CD14-positive monocyte (primary cell): ENCODE measurements around the gene PARP16. TPM values are rescaled to one million over a fixed set of nuclear protein-coding genes. Genes with fewer than 3 reads are reported as not detected.

Experiments
- DNase-seq, 3 donors: peaks; one replicate each; pipeline ENCODE4 v3.0.0-alpha.2; 2011 to 2022
- H2AFZ ChIP-seq: 2 replicates; pipeline ENCODE4 v1.6.0; 2012; ENCODE audit warnings: mild to moderate bottlenecking, low read depth, low read length, inconsistent platforms; ENCODE audit not compliant: insufficient read depth, poor library complexity, severe bottlenecking
- H3K27ac ChIP-seq, 2 donors: 1 replicate in 1 of 2; 2 replicates in 1 of 2; pipeline ENCODE4 v1.5.1; 2012 to 2013; ENCODE audit warnings: low read length in 2 of 2, control low read depth in 1 of 2, inconsistent platforms in 1 of 2, low read depth in 1 of 2, mild to moderate bottlenecking in 1 of 2
- H3K27me3 ChIP-seq, 2 donors: one replicate each; pipeline versions ENCODE4 v1.6.0 to v1.6.1; 2011 to 2013; ENCODE audit warnings: low read length in 2 of 2; ENCODE audit not compliant: control insufficient read depth in 2 of 2, insufficient read depth in 2 of 2
- H3K36me3 ChIP-seq, 2 donors: replicated peaks in 1 of 2; 1 replicate in 1 of 2; 2 replicates in 1 of 2; pipeline versions ENCODE4 v1.5.1 to v1.6.1; 2012 to 2013; ENCODE audit warnings: low read length in 2 of 2, control low read depth in 1 of 2, inconsistent platforms in 1 of 2, mild to moderate bottlenecking in 1 of 2; ENCODE audit not compliant: insufficient read depth in 2 of 2, control insufficient read depth in 1 of 2
- H3K4me1 ChIP-seq, 2 donors: 1 replicate in 1 of 2; 2 replicates in 1 of 2; pipeline versions ENCODE4 v1.5.1 to v1.6.1; 2012 to 2013; ENCODE audit warnings: low read length in 2 of 2, control low read depth in 1 of 2, inconsistent platforms in 1 of 2, mild to moderate bottlenecking in 1 of 2, moderate library complexity in 1 of 2; ENCODE audit not compliant: insufficient read depth in 2 of 2, control insufficient read depth in 1 of 2
- H3K4me2 ChIP-seq: replicated peaks from 2 replicates; pipeline ENCODE3; 2012; ENCODE audit warnings: low read length, moderate library complexity, mild to moderate bottlenecking; ENCODE audit not compliant: poor library complexity, severe bottlenecking; ENCODE audit errors: extremely low read depth
- H3K4me3 ChIP-seq, 3 experiments: fragments of 200-600 bp in 1 of 3; sonication (generic) in 1 of 3; replicated peaks in 1 of 3; 1 replicate in 2 of 3; 2 replicates in 1 of 3; pipeline ENCODE4 v1.5.1; 2011 to 2013; ENCODE audit warnings: low read length in 3 of 3, mild to moderate bottlenecking in 3 of 3, control low read depth in 2 of 3, low read depth in 2 of 3, inconsistent platforms in 1 of 3, moderate library complexity in 1 of 3
- H3K79me2 ChIP-seq: 2 replicates; pipeline ENCODE4 v1.6.0; 2012; ENCODE audit warnings: mild to moderate bottlenecking, control low read depth, inconsistent platforms, low read length, moderate library complexity; ENCODE audit not compliant: insufficient read depth
- H3K9ac ChIP-seq: 2 replicates; pipeline ENCODE4 v1.6.0; 2017; ENCODE audit warnings: low read length, mild to moderate bottlenecking; ENCODE audit not compliant: insufficient read depth, poor library complexity, severe bottlenecking
- H3K9me3 ChIP-seq, 2 donors: replicated peaks in 1 of 2; 1 replicate in 1 of 2; 2 replicates in 1 of 2; pipeline versions ENCODE4 v1.5.1 to v1.6.1; 2012 to 2013; ENCODE audit warnings: low read length in 2 of 2, control low read depth in 1 of 2; ENCODE audit not compliant: control insufficient read depth in 1 of 2, insufficient read depth in 1 of 2
- H4K20me1 ChIP-seq: 2 replicates; pipeline ENCODE4 v1.6.0; 2012; ENCODE audit warnings: mild to moderate bottlenecking, low read length, control low read depth, moderate library complexity; ENCODE audit not compliant: insufficient read depth
- H3K27ac Mint-ChIP-seq, 7 donors: one replicate each; pipeline ENCODE4 v1.8.0; 2020; ENCODE audit warnings: mild to moderate bottlenecking in 7 of 7, mixed read lengths in 7 of 7, moderate library complexity in 6 of 7, inconsistent platforms in 2 of 7
- H3K27me3 Mint-ChIP-seq, 3 donors: one replicate each; pipeline ENCODE4 v1.8.0; 2021 to 2022; ENCODE audit warnings: low read depth in 3 of 3, mild to moderate bottlenecking in 3 of 3, mixed read lengths in 3 of 3, moderate library complexity in 3 of 3, inconsistent platforms in 1 of 3
- H3K36me3 Mint-ChIP-seq, 2 donors: one replicate each; pipeline ENCODE4 v1.8.0; 2020; ENCODE audit warnings: mixed read lengths in 2 of 2, inconsistent platforms in 1 of 2, mild to moderate bottlenecking in 1 of 2
- H3K4me1 Mint-ChIP-seq: one replicate; pipeline ENCODE4 v1.8.0; 2020; ENCODE audit warnings: mild to moderate bottlenecking, mixed read lengths
- H3K4me3 Mint-ChIP-seq, 2 donors: one replicate each; pipeline ENCODE4 v1.8.0; 2020; ENCODE audit warnings: mild to moderate bottlenecking in 2 of 2, mixed read lengths in 2 of 2, moderate library complexity in 1 of 2
- H3K9me3 Mint-ChIP-seq, 7 donors: one replicate each; pipeline ENCODE4 v1.8.0; 2020 to 2022; ENCODE audit warnings: mixed read lengths in 7 of 7, mild to moderate bottlenecking in 6 of 7, moderate library complexity in 6 of 7, inconsistent platforms in 2 of 7
- WGBS: methylation state at CpG from one replicate; pipeline ENCODE4 v1.1.5; 2013; ENCODE audit warnings: missing lambda C conversion rate; ENCODE audit not compliant: insufficient coverage; 5-methylcytosine and 5-hydroxymethylcytosine counted together
- intact Hi-C, 2 donors: fragments of 100-400 bp; cut with micrococcal nuclease; formaldehyde crosslinking; loops; one replicate each; pipeline versions ENCODE4 v1.15.0 to v1.15.1; 2023
- polyA plus RNA-seq, 3 donors: library from polyadenylated mRNA; depleted of rRNA in 1 of 3; unstranded in 2 of 3; stranded (reverse) in 1 of 3; fragments of 300-500 nt in 2 of 3; fragments of >200 nt in 1 of 3; fragmentation: Illumina TruSeq in 2 of 3; gene quantifications; 1 replicate in 2 of 3; 2 replicates in 1 of 3; pipeline ENCODE4 v1.2.3, GENCODE V29; 2012 to 2021
- TF ChIP-seq, protein P1 (sequence below): fragments of 200-600 bp; IDR thresholded peaks from one replicate; pipeline ENCODE4 v1.8.0; 2022; ENCODE audit warnings: antibody characterized with exemption, mild to moderate bottlenecking

Gene PARP16
- polyA plus RNA-seq, 3 donors, result 4.8 to 6.9 (median 5.7) TPM

GRCh38 chr15:65304381-65305149 lies 17.9 kb upstream of the PARP16 start, which contains the start of gene RNU5B-1:
Gene RNU5B-1, plus strand, starts transcription at chr15:65304677.
- Mint-ChIP-seq H3K9me3 (peaks cover 0 to 4% (median 2%) of the 10 kb centered on the region in 7 donors), H3K4me3 (peak within 1 kb of the TSS; percentile 88 to 96), H3K27me3 (peaks cover 0 to 2% (median 0%) of the 10 kb centered on the region in 3 donors), H3K36me3 (no peaks in the 10 kb centered on the region), H3K27ac (peak within 1 kb of the TSS; percentile 91 to 96 (median 94)), H3K4me1 (peaks cover 23% of the 10 kb centered on the region)
- Histone ChIP-seq H3K36me3 (no peaks in the 10 kb centered on the region), H3K4me3 (peak within 1 kb of the TSS; percentile 74 to 93 (median 93)), H3K27me3 (no peaks in the 10 kb centered on the region), H2AFZ (peak within 1 kb of the TSS; percentile 88), H3K9me3 (no peaks in the 10 kb centered on the region), H3K9ac (peak within 1 kb of the TSS; percentile 74), H3K4me2 (peak within 1 kb of the TSS; percentile 88), H3K4me1 (peaks cover 16 to 19% of the 10 kb centered on the region in 2 donors), H3K79me2 (no peaks in the 10 kb centered on the region), H4K20me1 (no peaks in the 10 kb centered on the region), H3K27ac (peak within 1 kb of the TSS; percentile 34 to 87)
- WGBS, result 1% methylated on average over 16 of the region's 24 CpGs
- DNase-seq, result peak; percentile 83 to 89 (median 87)
- intact Hi-C loops, result loop anchor here in 1 of 2 donors (1.0 kb wide), 1 partner anchor 7 kb away; no protein-coding TSS in a partner anchor
- TF ChIP-seq, protein P1, sequence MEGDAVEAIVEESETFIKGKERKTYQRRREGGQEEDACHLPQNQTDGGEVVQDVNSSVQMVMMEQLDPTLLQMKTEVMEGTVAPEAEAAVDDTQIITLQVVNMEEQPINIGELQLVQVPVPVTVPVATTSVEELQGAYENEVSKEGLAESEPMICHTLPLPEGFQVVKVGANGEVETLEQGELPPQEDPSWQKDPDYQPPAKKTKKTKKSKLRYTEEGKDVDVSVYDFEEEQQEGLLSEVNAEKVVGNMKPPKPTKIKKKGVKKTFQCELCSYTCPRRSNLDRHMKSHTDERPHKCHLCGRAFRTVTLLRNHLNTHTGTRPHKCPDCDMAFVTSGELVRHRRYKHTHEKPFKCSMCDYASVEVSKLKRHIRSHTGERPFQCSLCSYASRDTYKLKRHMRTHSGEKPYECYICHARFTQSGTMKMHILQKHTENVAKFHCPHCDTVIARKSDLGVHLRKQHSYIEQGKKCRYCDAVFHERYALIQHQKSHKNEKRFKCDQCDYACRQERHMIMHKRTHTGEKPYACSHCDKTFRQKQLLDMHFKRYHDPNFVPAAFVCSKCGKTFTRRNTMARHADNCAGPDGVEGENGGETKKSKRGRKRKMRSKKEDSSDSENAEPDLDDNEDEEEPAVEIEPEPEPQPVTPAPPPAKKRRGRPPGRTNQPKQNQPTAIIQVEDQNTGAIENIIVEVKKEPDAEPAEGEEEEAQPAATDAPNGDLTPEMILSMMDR, result peak; percentile 94

DNA sequence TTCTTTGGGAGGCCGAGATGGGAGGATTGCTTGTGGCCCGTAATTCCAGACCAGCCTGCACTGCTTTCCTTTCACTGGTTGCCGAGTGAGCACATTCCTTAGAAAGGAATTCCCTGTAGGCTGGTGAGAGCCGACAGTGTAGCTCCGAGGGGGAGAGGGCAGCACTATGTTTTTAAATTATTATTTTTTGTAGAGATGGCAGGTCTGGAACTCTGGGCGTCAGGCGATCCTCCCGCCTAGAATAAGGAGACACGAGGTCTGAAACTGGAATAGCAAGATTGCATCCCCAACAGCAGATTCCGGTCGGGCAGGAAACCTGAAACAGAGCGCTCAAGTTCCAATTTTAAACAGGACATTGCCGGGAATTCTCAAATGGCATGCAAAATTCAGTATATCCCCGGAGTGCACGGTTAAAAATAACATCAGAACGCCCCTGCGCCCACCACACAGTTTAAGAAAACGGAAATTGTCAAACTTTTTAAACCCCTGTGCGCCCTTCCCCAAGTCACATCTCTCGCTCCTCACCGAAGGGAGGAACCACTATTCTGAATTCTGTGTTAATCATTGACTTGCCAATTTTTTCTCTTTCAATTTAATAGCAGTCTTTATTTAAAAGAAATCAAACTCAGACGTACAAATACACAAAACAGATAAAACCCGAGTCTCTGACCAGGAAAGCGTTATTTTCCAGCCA lies 17.2 kb upstream of the PARP16 start:
- Mint-ChIP-seq H3K9me3 (peaks cover 0 to 4% (median 2%) of the 10 kb centered on the region in 7 donors), H3K4me1 (peaks cover 23% of the 10 kb centered on the region), H3K27me3 (peaks cover 0 to 2% (median 0%) of the 10 kb centered on the region in 3 donors), H3K36me3 (no peaks in the 10 kb centered on the region), H3K27ac (peak overlapping the region; percentile 91 to 96 (median 94)), H3K4me3 (peak overlapping the region; percentile 88 to 96)
- intact Hi-C loops, result no loop called here
- Histone ChIP-seq H4K20me1 (no peaks in the 10 kb centered on the region), H3K27ac (peak overlapping the region; percentile 34 to 87), H3K79me2 (no peaks in the 10 kb centered on the region), H3K4me2 (peak overlapping the region; percentile 88), H2AFZ (peak overlapping the region; percentile 88), H3K9ac (peak overlapping the region; percentile 74), H3K4me1 (peaks cover 16 to 19% of the 10 kb centered on the region in 2 donors), H3K27me3 (no peaks in the 10 kb centered on the region), H3K4me3 (peak overlapping the region; percentile 74 to 93 (median 93)), H3K36me3 (no peaks in the 10 kb centered on the region), H3K9me3 (no peaks in the 10 kb centered on the region)
- WGBS, result 7% methylated on average over 24 of the region's 24 CpGs
- no peak for DNase-seq
- TF ChIP-seq, protein P1, result no peak
